Retinal pigment epithelial cell (primary cell): Measurements from ENCODE around the gene PIP5KL1.
A peak's percentile ranks its signal among the peaks of the same experiment; 100 is the strongest.

Source experiments
- DNase-seq: peaks from one replicate; pipeline ENCODE4 v3.0.0-alpha.2; 2010; ENCODE audit warnings: low read depth
- H3K4me3 ChIP-seq: 2 replicates; pipeline ENCODE4 v1.5.1; 2011; ENCODE audit warnings: mild to moderate bottlenecking, low read length, control low read depth, moderate library complexity
- TF ChIP-seq, protein P1 (sequence below): conservative IDR thresholded peaks from 2 replicates; pipeline ENCODE4 v1.5.1; 2011; ENCODE audit warnings: low read depth, low read length, control low read depth, inconsistent platforms

The PIP5KL1 gene

DNA sequence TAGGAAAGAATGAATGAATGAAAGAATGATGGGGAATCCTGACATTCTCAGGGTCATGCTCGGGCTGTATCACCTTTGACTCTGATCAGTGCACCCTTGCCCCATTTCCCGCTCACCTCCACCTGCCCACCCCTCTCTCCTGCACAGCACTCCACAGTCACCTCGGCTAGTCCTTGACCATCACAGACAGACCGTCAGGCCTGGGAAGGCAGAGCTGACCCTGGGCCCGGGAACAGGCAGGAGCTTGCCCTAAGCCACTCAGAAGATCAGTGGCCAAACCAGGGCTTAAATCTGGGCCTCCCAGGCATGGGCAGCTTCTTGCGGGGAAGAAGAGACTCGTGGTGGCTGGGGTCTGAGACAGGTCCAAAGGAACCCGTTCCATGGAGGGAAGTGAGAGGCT, 34.8 kb downstream of the PIP5KL1 start:
- TF ChIP-seq, protein P1, sequence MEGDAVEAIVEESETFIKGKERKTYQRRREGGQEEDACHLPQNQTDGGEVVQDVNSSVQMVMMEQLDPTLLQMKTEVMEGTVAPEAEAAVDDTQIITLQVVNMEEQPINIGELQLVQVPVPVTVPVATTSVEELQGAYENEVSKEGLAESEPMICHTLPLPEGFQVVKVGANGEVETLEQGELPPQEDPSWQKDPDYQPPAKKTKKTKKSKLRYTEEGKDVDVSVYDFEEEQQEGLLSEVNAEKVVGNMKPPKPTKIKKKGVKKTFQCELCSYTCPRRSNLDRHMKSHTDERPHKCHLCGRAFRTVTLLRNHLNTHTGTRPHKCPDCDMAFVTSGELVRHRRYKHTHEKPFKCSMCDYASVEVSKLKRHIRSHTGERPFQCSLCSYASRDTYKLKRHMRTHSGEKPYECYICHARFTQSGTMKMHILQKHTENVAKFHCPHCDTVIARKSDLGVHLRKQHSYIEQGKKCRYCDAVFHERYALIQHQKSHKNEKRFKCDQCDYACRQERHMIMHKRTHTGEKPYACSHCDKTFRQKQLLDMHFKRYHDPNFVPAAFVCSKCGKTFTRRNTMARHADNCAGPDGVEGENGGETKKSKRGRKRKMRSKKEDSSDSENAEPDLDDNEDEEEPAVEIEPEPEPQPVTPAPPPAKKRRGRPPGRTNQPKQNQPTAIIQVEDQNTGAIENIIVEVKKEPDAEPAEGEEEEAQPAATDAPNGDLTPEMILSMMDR: no peak
- no peak for DNase-seq

GRCh38 chr9:127893392-127893791, 37.2 kb downstream of the PIP5KL1 start:
- TF ChIP-seq, protein P1: no peak
- H3K4me3 ChIP-seq: no peak overlapping the region
- no peak for DNase-seq

More for the DNA sequence above, 34.8 kb downstream of the PIP5KL1 start:
- no peak overlapping the region for H3K4me3 ChIP-seq

- DNase-seq: no peak
- TF ChIP-seq, protein P1: no peak
- no peak overlapping the region for H3K4me3 ChIP-seq
Observed at GRCh38 chr9:127892831-127893230, 37.7 kb downstream of the PIP5KL1 start.

- no peak overlapping the region for H3K4me3 ChIP-seq
- TF ChIP-seq, protein P1: no peak
- DNase-seq: no peak
Observed at GRCh38 chr9:127890053-127890452, 40.5 kb downstream of the PIP5KL1 start.

DNA sequence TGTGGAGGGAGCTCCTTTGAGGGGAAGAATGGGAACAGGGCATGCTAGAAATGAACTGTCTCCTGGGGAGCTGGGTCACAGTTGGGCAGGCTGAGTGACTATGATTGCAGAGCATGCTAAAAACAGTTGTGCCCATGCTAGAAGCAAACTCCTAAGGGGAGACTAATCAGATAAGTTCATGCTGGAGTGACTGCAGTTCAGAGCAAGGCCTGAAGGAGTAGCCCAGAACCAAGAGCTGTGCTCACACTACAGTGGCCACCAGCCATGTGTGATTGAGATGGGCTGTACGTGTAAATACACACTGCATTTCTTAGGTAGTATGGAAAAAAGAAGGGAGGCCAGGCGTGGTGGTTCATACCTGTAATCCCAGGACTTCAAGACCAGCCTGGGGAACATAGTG, 42.8 kb downstream of the PIP5KL1 start:
- DNase-seq: no peak
- H3K4me3 ChIP-seq: no peak overlapping the region
- TF ChIP-seq, protein P1: peak; percentile 30

- TF ChIP-seq, protein P1: no peak
- no peak for DNase-seq
- no peak overlapping the region for H3K4me3 ChIP-seq
Observed at GRCh38 chr9:127886401-127886972, 44.1 kb downstream of the PIP5KL1 start.

DNA sequence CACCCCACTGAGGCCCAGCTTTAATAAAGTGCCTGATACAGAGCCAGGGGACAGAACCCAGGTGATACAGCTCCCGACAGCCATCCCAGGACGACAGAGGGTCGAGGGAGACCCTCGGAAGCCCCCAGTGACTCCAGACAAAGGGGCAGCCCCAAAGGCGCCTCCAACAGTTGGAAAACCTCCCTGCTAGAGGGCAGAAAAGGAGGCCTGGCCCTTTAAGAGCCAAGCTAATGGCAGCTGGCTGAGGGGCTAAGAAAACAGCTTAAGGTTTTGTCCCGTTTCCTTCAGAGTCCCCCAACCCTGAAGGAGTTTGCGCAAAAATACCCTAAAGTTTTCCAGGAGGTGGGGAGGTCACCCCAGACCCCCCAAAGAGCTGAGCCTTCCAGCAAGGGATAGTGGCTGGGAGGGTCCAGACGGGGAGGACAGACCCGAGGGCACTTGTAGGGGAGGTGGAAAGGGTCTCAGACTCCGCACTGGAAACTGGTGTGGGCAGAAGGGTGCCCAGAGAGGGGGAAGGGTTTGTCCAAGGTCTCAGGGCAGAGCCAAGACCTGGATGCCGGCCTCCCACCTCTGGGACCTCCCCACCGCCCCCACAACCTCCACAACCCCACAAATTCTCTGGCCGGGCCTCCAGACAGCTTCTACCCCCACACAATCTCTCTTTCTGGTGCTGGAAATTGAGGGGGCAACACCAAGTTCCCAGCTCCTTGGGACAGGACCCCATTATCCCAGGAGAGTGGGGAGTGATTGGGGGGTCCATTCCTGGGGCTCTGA, 44.9 kb downstream of the PIP5KL1 start:
- TF ChIP-seq, protein P1: no peak
- no peak overlapping the region for H3K4me3 ChIP-seq

More for the DNA sequence above, 44.9 kb downstream of the PIP5KL1 start:
- DNase-seq: no peak
